K562 (cell line): ENCODE data around the gene GALNT13. TPM values are rescaled to one million over a fixed set of nuclear protein-coding genes. Genes with fewer than 3 reads are reported as not detected.

Experiments
- ATAC-seq: fragments of 200-7000 bp; cut with Tn5 transposase; 3 replicates; pipeline ENCODE4 v1.9.1; 2020; ENCODE audit warnings: moderate library complexity
- BruUV-seq: library from RNA; stranded (reverse); fragments of 400-500 nt; replicated peaks from 2 replicates; lab custom pipeline; 2021; lab: Mats Ljungman, UMichigan
- CTCF ChIA-PET: fragments of 300-600 bp; formaldehyde crosslinking; extraction: SDS; loops from one replicate; lab custom pipeline; 2021; ENCODE audit warnings: low intra/inter-chr PET ratio; lab: Yijun Ruan, JAX
- POLR2A ChIA-PET: fragments of 300-600, 350-650 bp; sonication (Branson Sonifier 250); formaldehyde crosslinking; extraction: SDS; loops from one replicate; lab custom pipeline; 2021; ENCODE audit warnings: antibody characterized with exemption, inconsistent platforms; lab: Yijun Ruan, JAX
- DNase-seq, 4 experiments: peaks; one replicate each; pipeline versions ENCODE4 v3.0.0 to v3.0.0-alpha.2; 2011 to 2018; ENCODE audit warnings: low spot score in 3 of 4, mixed read lengths in 3 of 4; ENCODE audit errors: extremely low read depth in 1 of 4
- FAIRE-seq: peaks from 2 replicates; lab custom pipeline; 2011; peaks lifted over from hg19 to GRCh38; lab: Jason Lieb, UNC
- H2AFZ ChIP-seq: 2 replicates; pipeline ENCODE4 v1.6.0; 2011; ENCODE audit warnings: low read depth, low read length, control low read depth, inconsistent platforms
- H3K27ac ChIP-seq: fragments of 200-600 bp; 3 replicates; pipeline ENCODE4 v1.8.0; 2011; ENCODE audit warnings: low read depth, mild to moderate bottlenecking, control low read depth, inconsistent platforms, low read length, moderate library complexity, mixed read lengths; ENCODE audit errors: extremely low read depth
- H3K27me3 ChIP-seq, 2 experiments: fragments of 300-600 bp in 1 of 2; 2 replicates in 1 of 2; 3 replicates in 1 of 2; pipeline versions ENCODE4 v1.6.0 to v1.8.0; 2011; ENCODE audit warnings: inconsistent platforms in 2 of 2, low read length in 2 of 2, mild to moderate bottlenecking in 1 of 2, mixed read lengths in 1 of 2, moderate library complexity in 1 of 2; ENCODE audit not compliant: control insufficient read depth in 2 of 2, insufficient read depth in 2 of 2
- H3K36me3 ChIP-seq: fragments of 300-600 bp; 3 replicates; pipeline ENCODE4 v1.8.0; 2011; ENCODE audit warnings: mild to moderate bottlenecking, low read length, inconsistent platforms; ENCODE audit not compliant: control insufficient read depth, insufficient read depth
- H3K4me1 ChIP-seq, 2 experiments: fragments of 200-600 bp in 1 of 2; replicated peaks in 1 of 2; 2 replicates in 1 of 2; 3 replicates in 1 of 2; pipeline versions ENCODE4 v1.5.1 to v1.8.0; 2011; ENCODE audit warnings: inconsistent platforms in 2 of 2, low read length in 2 of 2, mild to moderate bottlenecking in 1 of 2, mixed read lengths in 1 of 2, moderate library complexity in 1 of 2; ENCODE audit not compliant: control insufficient read depth in 2 of 2, insufficient read depth in 2 of 2
- H3K4me2 ChIP-seq: 2 replicates; pipeline ENCODE4 v1.6.1; 2011; ENCODE audit warnings: low read length, control low read depth, inconsistent platforms, mixed read lengths; ENCODE audit not compliant: insufficient read depth
- H3K4me3 ChIP-seq: fragments of 200-600 bp; sonication (generic), shearing (Covaris generic); 2 replicates; pipeline ENCODE4 v1.5.1; 2016; ENCODE audit warnings: control low read depth, inconsistent platforms
- H3K79me2 ChIP-seq: fragments of 200-600 bp; 3 replicates; pipeline ENCODE4 v1.8.0; 2011; ENCODE audit warnings: low read length, inconsistent platforms; ENCODE audit not compliant: control insufficient read depth, insufficient read depth
- H3K9ac ChIP-seq, 2 experiments: 2 replicates each; pipeline versions ENCODE4 v1.6.0 to v1.6.1; 2011; ENCODE audit warnings: low read depth in 2 of 2, low read length in 2 of 2, control low read depth in 1 of 2, inconsistent platforms in 1 of 2, mild to moderate bottlenecking in 1 of 2, mixed read lengths in 1 of 2; ENCODE audit not compliant: insufficient read depth in 1 of 2
- H3K9me1 ChIP-seq: one replicate; pipeline ENCODE4 v1.6.0; 2011; ENCODE audit warnings: inconsistent platforms, mild to moderate bottlenecking, low read length, moderate library complexity; ENCODE audit not compliant: control insufficient read depth, insufficient read depth
- H3K9me3 ChIP-seq: replicated peaks from 2 replicates; pipeline ENCODE4 v1.5.1; 2011; ENCODE audit warnings: low read depth, low read length, inconsistent platforms; ENCODE audit not compliant: control insufficient read depth, insufficient read depth
- H4K20me1 ChIP-seq: replicated peaks from 2 replicates; pipeline ENCODE4 v1.6.1; 2011; ENCODE audit warnings: low read length, inconsistent platforms, mixed read lengths; ENCODE audit not compliant: control insufficient read depth, insufficient read depth
- ARID1B ChIP-seq: fragments of 450-650 bp; IDR thresholded peaks from 2 replicates; pipeline ENCODE4 v1.6.1; 2016; ENCODE audit warnings: antibody characterized with exemption, mild to moderate bottlenecking, inconsistent platforms
- ATF6 ChIP-seq: sonication (generic); formaldehyde crosslinking; IDR thresholded peaks from 2 replicates; pipeline ENCODE4 v1.4.0; 2020; ENCODE audit warnings: mild to moderate bottlenecking, missing genetic modification reagents
- CREB1 ChIP-seq, 2 experiments: sonication (generic) in 1 of 2; formaldehyde crosslinking in 1 of 2; IDR thresholded peaks; 2 replicates each; pipeline versions ENCODE4 v1.6.1 to v1.8.0; 2012 to 2022; ENCODE audit warnings: inconsistent platforms in 1 of 2, mild to moderate bottlenecking in 1 of 2, missing genetic modification reagents in 1 of 2, moderate library complexity in 1 of 2
- ELF2 ChIP-seq: fragments of 250-450 bp; sonication (Bioruptor Pico); IDR thresholded peaks from 2 replicates; pipeline ENCODE4 v1.5.0; 2021; ENCODE audit warnings: mild to moderate bottlenecking
- IRF1 ChIP-seq: sonication (generic); formaldehyde crosslinking; IDR thresholded peaks from 2 replicates; pipeline ENCODE4 v1.8.0; 2022; ENCODE audit warnings: missing genetic modification reagents, mild to moderate bottlenecking, borderline replicate concordance
- JUNB ChIP-seq: fragments of 450-650 bp; formaldehyde crosslinking; conservative IDR thresholded peaks from 2 replicates; pipeline ENCODE4 v1.4.0; 2020; ENCODE audit warnings: mild to moderate bottlenecking
- KDM4B ChIP-seq, 2 experiments: fragments of 450-650 bp in 1 of 2; sonication (generic) in 1 of 2; IDR thresholded peaks; 2 replicates each; pipeline ENCODE4 v1.6.1; 2016 to 2017; ENCODE audit warnings: borderline replicate concordance in 2 of 2, antibody characterized with exemption in 1 of 2, low read depth in 1 of 2, mild to moderate bottlenecking in 1 of 2
- MYC ChIP-seq, 2 experiments: fragments of 250-450 bp in 1 of 2; sonication (Bioruptor Pico) in 1 of 2; IDR thresholded peaks; 2 replicates each; pipeline versions ENCODE4 v1.5.1 to v1.6.1; 2012 to 2021; ENCODE audit warnings: low read depth in 2 of 2, borderline replicate concordance in 1 of 2, improper control_type of control experiment in 1 of 2, low read length in 1 of 2, mild to moderate bottlenecking in 1 of 2, moderate library complexity in 1 of 2
- NCOA2 ChIP-seq, 2 experiments: fragments of 450-650 bp; IDR thresholded peaks; 2 replicates each; pipeline ENCODE4 v1.6.1; 2018; ENCODE audit warnings: mild to moderate bottlenecking in 2 of 2, moderate library complexity in 1 of 2; ENCODE audit not compliant: partially characterized antibody in 2 of 2
- NCOA6 ChIP-seq: fragments of 450-650 bp; IDR thresholded peaks from 2 replicates; pipeline ENCODE4 v1.6.1; 2017; ENCODE audit warnings: mild to moderate bottlenecking
- PTRF ChIP-seq: fragments of 450-650 bp; IDR thresholded peaks from 2 replicates; pipeline ENCODE4 v1.6.1; 2016; ENCODE audit warnings: mild to moderate bottlenecking, missing genetic modification characterization, missing compliant biosample characterization
- SP1 ChIP-seq: sonication (generic); formaldehyde crosslinking; IDR thresholded peaks from 2 replicates; pipeline ENCODE4 v1.8.1; 2022; ENCODE audit warnings: mild to moderate bottlenecking, missing genetic modification reagents
- TEAD2 ChIP-seq: fragments of 450-650 bp; IDR thresholded peaks from 2 replicates; pipeline ENCODE4 v1.6.1; 2016; ENCODE audit warnings: missing genetic modification characterization, control low read depth, missing compliant biosample characterization
- ZNF174 ChIP-seq: fragments of 250-450 bp; sonication (Bioruptor Pico); IDR thresholded peaks from 2 replicates; pipeline ENCODE4 v1.4.0; 2020; ENCODE audit warnings: mild to moderate bottlenecking
- ZNF699 ChIP-seq: fragments of 250-450 bp; sonication (Bioruptor Pico); IDR thresholded peaks from 2 replicates; pipeline ENCODE4 v1.8.0; 2021; ENCODE audit warnings: mild to moderate bottlenecking, moderate library complexity; ENCODE audit not compliant: insufficient replicate concordance
- ZNF77 ChIP-seq: fragments of 250-450 bp; sonication (Bioruptor Pico); IDR thresholded peaks from 2 replicates; pipeline ENCODE4 v1.5.0; 2020
- WGBS: fragments of 100-300 bp; shearing (Covaris generic); methylation state at CpG from one replicate; pipeline ENCODE4 v1.1.6; 2016; ENCODE audit warnings: low coverage, mixed read lengths; ENCODE audit not compliant: insufficient coverage; ENCODE audit errors: missing lambda C conversion rate; 5-methylcytosine and 5-hydroxymethylcytosine counted together
- in situ Hi-C: fragments of 300-500 bp; cut with MboI; formaldehyde crosslinking; loops from 4 replicates; pipeline ENCODE4 v1.15.0; 2018; ENCODE audit warnings: inconsistent platforms, mixed read lengths
- intact Hi-C: fragments of 100-400 bp; cut with micrococcal nuclease; formaldehyde crosslinking; loops from 2 replicates; pipeline ENCODE4 v1.14.2; 2022
- polyA plus RNA-seq, 8 experiments: library from polyadenylated mRNA; depleted of rRNA in 4 of 8; stranded (reverse) in 5 of 8; unstranded in 3 of 8; fragments of >200 nt; fragmentation: Nextera tagmentation in 2 of 8; fragmentation: Illumina TruSeq in 1 of 8; extraction: Ambion mirVana in 2 of 8; extraction: Trizol in 1 of 8; gene quantifications; 2 replicates each; pipeline versions ENCODE4 v1.2.1 to v1.2.3, GENCODE V29; 2011 to 2014; ENCODE audit warnings: inconsistent platforms in 1 of 8, missing spikeins in 1 of 8
- total RNA-seq, 7 experiments: library from RNA; depleted of rRNA in 6 of 7; stranded (reverse); fragments of >200 nt in 6 of 7; fragmentation: Illumina TruSeq in 2 of 7; extraction: Trizol in 2 of 7; gene quantifications; 2 replicates each; pipeline versions ENCODE4 v1.2.1 to v1.2.3, GENCODE V29; 2011 to 2021; ENCODE audit warnings: low replicate concordance in 1 of 7
- TF ChIP-seq, protein P1 (sequence below): sonication (generic); formaldehyde crosslinking; IDR thresholded peaks from 2 replicates; pipeline ENCODE4 v1.8.1; 2023; ENCODE audit warnings: mild to moderate bottlenecking, missing genetic modification reagents, moderate library complexity

GALNT13 gene
- total and polyA plus RNA-seq, 9 of the 15 experiments (the other 6 are each of a cell fraction or from before 2014, with no cell fraction given): not detected

GRCh38 chr2:154032220-154032619 is 160.5 kb downstream of the GALNT13 start (continued):
- no peak for TF ChIP-seq ARID1B
- no peak for TF ChIP-seq ZNF77 (CRISPR knock-in tag)

DNA sequence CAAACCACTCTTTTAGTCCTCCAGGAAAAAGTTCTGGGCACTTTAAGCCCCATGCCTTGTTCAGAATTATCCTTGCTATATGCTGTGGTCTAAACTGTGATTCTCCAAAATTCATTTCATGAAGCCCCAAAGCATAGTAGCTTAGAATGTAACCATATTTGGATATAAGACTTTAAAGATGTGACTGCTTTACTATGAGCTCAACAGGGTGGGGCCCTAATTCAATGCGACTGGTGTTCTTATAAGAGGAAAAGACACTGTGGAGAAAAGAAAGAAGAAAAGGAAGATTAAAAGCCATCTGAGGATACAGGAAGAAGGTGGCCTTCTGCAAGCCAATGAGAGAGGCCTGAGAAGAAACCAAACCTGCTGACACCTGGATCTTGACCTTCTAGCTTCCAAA is 174.8 kb downstream of the GALNT13 start:
- intact Hi-C loops: no loop called here
- FAIRE-seq: no peak
- CTCF ChIA-PET: no interaction called here
- no peak for TF ChIP-seq NCOA2 (IDR thresholded peaks at IDR 0.05; ENCODE audit: partially characterized antibody in 2 of 2)
- no peak for TF ChIP-seq ZNF699
- TF ChIP-seq TEAD2 (tag): no peak
- no peak for TF ChIP-seq KDM4B (IDR thresholded peaks at IDR 0.05; ENCODE audit: borderline replicate concordance in 2 of 2, low read depth in 1 of 2)
- TF ChIP-seq, protein P1, sequence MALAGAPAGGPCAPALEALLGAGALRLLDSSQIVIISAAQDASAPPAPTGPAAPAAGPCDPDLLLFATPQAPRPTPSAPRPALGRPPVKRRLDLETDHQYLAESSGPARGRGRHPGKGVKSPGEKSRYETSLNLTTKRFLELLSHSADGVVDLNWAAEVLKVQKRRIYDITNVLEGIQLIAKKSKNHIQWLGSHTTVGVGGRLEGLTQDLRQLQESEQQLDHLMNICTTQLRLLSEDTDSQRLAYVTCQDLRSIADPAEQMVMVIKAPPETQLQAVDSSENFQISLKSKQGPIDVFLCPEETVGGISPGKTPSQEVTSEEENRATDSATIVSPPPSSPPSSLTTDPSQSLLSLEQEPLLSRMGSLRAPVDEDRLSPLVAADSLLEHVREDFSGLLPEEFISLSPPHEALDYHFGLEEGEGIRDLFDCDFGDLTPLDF (CRISPR knock-in tag): no peak
- no peak for TF ChIP-seq NCOA6
- TF ChIP-seq ZNF174 (CRISPR knock-in tag): no peak
- TF ChIP-seq MYC (IDR thresholded peaks at IDR 0.05; ENCODE audit: low read depth, low read length): no peak
- no peak for TF ChIP-seq MYC (CRISPR knock-in tag; IDR thresholded peaks at IDR 0.05; ENCODE audit: borderline replicate concordance, low read depth)
- TF ChIP-seq PTRF (tag): no peak
- TF ChIP-seq IRF1 (CRISPR knock-in tag): no peak
- no peak for TF ChIP-seq SP1 (CRISPR knock-in tag)
- TF ChIP-seq ATF6 (CRISPR knock-in tag): no peak
- no peak for TF ChIP-seq CREB1 (IDR thresholded peaks at IDR 0.05)
- TF ChIP-seq CREB1 (CRISPR knock-in tag; IDR thresholded peaks at IDR 0.05): no peak
- TF ChIP-seq ELF2: no peak
- no peak for TF ChIP-seq JUNB (CRISPR knock-in tag)

More for the DNA sequence above, 174.8 kb downstream of the GALNT13 start:
- no TSS peak for BruUV-seq
- Histone ChIP-seq H4K20me1 (no peaks in the 10 kb centered on the region), H3K79me2 (no peaks in the 10 kb centered on the region), H2AFZ (no peak overlapping the region), H3K4me1 (no peaks in the 10 kb centered on the region), H3K9ac (no peak overlapping the region), H3K4me3 (no peak overlapping the region), H3K9me3 (no peaks in the 10 kb centered on the region; the same call in 1 of the 2 replicates), H3K4me2 (no peak overlapping the region), H3K27me3 (no peaks in the 10 kb centered on the region), H3K9me1 (no peaks in the 10 kb centered on the region), H3K36me3 (no peaks in the 10 kb centered on the region), H3K27ac (no peak overlapping the region)
- in situ Hi-C loops: no loop called here
- POLR2A ChIA-PET: no interaction called here
- no peak for DNase-seq
- no peak for ATAC-seq
- WGBS: 10% methylated on average over 1 of the region's 1 CpG
